ENCODE measurements around the gene PID1. TPM values are rescaled to one million over a fixed set of nuclear protein-coding genes. Genes with fewer than 3 reads are reported as not detected.
"Not testable (repeated sequence)": the region's sequence is repeated elsewhere in the genome, so short reads cannot be mapped to it uniquely, and the experiment has no call there.

The PID1 gene
- total RNA-seq, 3 donors from 2014 or later: 13.5 to 60.3 (median 42.0) TPM

- no peak for DNase-seq (ENCODE audit: low spot score in 2 of 2)
- H3K4me3 ChIP-seq: no peak overlapping the region
- no peaks in the 10 kb centered on the region for H3K27me3 ChIP-seq
- TF ChIP-seq POLR2A (IDR thresholded peaks at IDR 0.05): no peak
- no peak for TF ChIP-seq CTCF (IDR thresholded peaks at IDR 0.05)
- intact Hi-C loops (cut with DNase I; ENCODE audit: low total_unique reads): no loop called here
- no peaks in the 10 kb centered on the region for H3K9me3 ChIP-seq
- no peak overlapping the region for H3K27ac ChIP-seq
- H3K36me3 ChIP-seq: no peaks in the 10 kb centered on the region
- H3K4me1 ChIP-seq: no peaks in the 10 kb centered on the region
These were observed 71.8 kb downstream of the PID1 start for GRCh38 chr2:229199267-229199666.

- Histone ChIP-seq H3K27ac (no peak overlapping the region), H3K4me3 (no peak overlapping the region), H3K9me3 (no peaks in the 10 kb centered on the region), H3K27me3 (no peaks in the 10 kb centered on the region), H3K4me1 (no peaks in the 10 kb centered on the region), H3K36me3 (no peaks in the 10 kb centered on the region)
- TF ChIP-seq POLR2AphosphoS5 (IDR thresholded peaks at IDR 0.05): no peak
- no peak for TF ChIP-seq POLR2A (IDR thresholded peaks at IDR 0.05)
- TF ChIP-seq CTCF (IDR thresholded peaks at IDR 0.05): no peak
- no peak for DNase-seq (ENCODE audit: low spot score in 2 of 2)
- intact Hi-C loops (cut with DNase I; ENCODE audit: low total_unique reads): no loop called here
These were observed 74.6 kb downstream of the PID1 start for GRCh38 chr2:229196448-229196847.

DNA sequence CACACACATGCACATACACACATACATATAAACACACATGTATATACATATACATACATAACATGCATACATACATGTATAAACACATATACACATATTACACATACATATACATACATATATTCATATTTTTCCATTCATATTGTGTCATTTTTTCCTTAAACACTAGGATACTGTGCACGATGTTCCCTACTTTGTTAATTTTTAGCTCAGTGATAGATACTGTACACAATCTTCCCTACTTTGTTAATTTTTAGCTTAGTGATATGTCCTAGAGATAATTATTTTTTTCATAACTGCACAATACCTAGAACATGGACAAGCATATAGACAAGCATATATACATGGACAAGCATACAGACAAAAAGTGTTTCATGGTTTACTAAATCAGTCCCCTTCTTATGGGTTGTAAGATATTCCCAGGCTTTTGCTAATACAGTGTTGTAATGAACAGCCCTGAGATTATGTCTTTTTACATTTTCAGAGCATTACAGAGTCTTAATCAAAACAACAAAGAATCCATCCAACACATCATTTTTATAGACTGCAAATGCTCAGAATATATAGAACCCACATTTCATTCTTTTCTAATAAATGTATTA lies 75.6 kb downstream of the PID1 start:
- no peak for DNase-seq (ENCODE audit: low spot score in 2 of 2)
- Histone ChIP-seq H3K27ac (no peak overlapping the region), H3K9me3 (no peaks in the 10 kb centered on the region), H3K4me1 (no peaks in the 10 kb centered on the region), H3K4me3 (no peak overlapping the region), H3K27me3 (no peaks in the 10 kb centered on the region), H3K36me3 (no peaks in the 10 kb centered on the region)
- intact Hi-C loops (cut with DNase I; ENCODE audit: low total_unique reads): no loop called here
- TF ChIP-seq POLR2A (IDR thresholded peaks at IDR 0.05) (no peak), CTCF (IDR thresholded peaks at IDR 0.05) (no peak), POLR2AphosphoS5 (IDR thresholded peaks at IDR 0.05) (no peak)

GRCh38 chr2:229193281-229193680 lies 77.8 kb downstream of the PID1 start:
- Histone ChIP-seq H3K36me3 (no peaks in the 10 kb centered on the region), H3K27ac (no peak overlapping the region), H3K4me3 (no peak overlapping the region), H3K4me1 (no peaks in the 10 kb centered on the region), H3K27me3 (no peaks in the 10 kb centered on the region), H3K9me3 (no peaks in the 10 kb centered on the region)
- DNase-seq (ENCODE audit: low spot score in 2 of 2): no peak
- intact Hi-C loops (cut with DNase I; ENCODE audit: low total_unique reads): no loop called here
- TF ChIP-seq POLR2AphosphoS5 (IDR thresholded peaks at IDR 0.05) (no peak), POLR2A (IDR thresholded peaks at IDR 0.05) (no peak)

DNA sequence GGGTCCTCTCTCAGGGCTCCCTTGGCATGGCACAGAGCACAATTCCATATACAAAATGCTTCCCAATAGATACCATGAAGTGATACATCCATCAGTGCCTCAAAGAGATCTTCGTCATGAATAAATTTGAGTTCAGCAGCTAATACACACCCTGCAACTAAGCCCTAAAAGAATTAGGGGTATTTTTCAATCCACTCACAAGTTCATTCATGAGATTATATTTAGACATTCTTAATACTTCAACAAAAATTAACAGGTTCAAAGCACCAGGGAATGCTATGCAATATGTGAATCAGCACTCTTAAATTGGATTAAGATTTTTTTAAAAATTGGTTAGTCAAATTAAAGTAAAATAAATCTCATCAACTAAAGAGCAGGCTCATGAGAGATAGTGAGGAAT lies 79.7 kb downstream of the PID1 start:
- peaks cover 0 to 6% of the 10 kb centered on the region in 2 donors for H3K9me3 ChIP-seq
- TF ChIP-seq CTCF (IDR thresholded peaks at IDR 0.05) (no peak), POLR2A (IDR thresholded peaks at IDR 0.05) (no peak), POLR2AphosphoS5 (IDR thresholded peaks at IDR 0.05) (no peak)
- no peaks in the 10 kb centered on the region for H3K4me1 ChIP-seq
- H3K27ac ChIP-seq: no peak overlapping the region
- intact Hi-C loops (cut with DNase I; ENCODE audit: low total_unique reads): no loop called here
- no peaks in the 10 kb centered on the region for H3K36me3 ChIP-seq
- H3K4me3 ChIP-seq: no peak overlapping the region
- no peaks in the 10 kb centered on the region for H3K27me3 ChIP-seq
- DNase-seq (ENCODE audit: low spot score in 2 of 2): no peak

GRCh38 chr2:229187123-229187522 lies 84.0 kb downstream of the PID1 start:
- H3K27ac ChIP-seq; H3K9me3 ChIP-seq; intact Hi-C loops (cut with DNase I; ENCODE audit: low total_unique reads); H3K4me3 ChIP-seq; H3K4me1 ChIP-seq; H3K27me3 ChIP-seq; DNase-seq (ENCODE audit: low spot score in 2 of 2); H3K36me3 ChIP-seq: not testable (repeated sequence)
